Transverse colon (tissue), 4 donors: ENCODE results near the gene CST7. TPM values are rescaled to one million over a fixed set of nuclear protein-coding genes. Genes with fewer than 3 reads are reported as not detected.
A peak's percentile ranks its signal among the peaks of the same experiment; 100 is the strongest.
"Not testable (repeated sequence)": the region's sequence is repeated elsewhere in the genome, so short reads cannot be mapped to it uniquely, and the experiment has no call there.

Experiments used
- DNase-seq: peaks from one replicate; pipeline ENCODE4 v3.0.0-alpha.2; 2019
- H3K27ac ChIP-seq, 4 donors: fragments of 200-600 bp; sonication (generic); 2 replicates each; pipeline ENCODE4 v1.5.1; 2016 to 2018; ENCODE audit warnings: inconsistent platforms in 4 of 4
- H3K27me3 ChIP-seq: fragments of 200-600 bp; sonication (generic); 2 replicates; pipeline ENCODE4 v1.5.1; 2017; ENCODE audit warnings: inconsistent platforms
- H3K36me3 ChIP-seq, 4 donors: fragments of 200-600 bp; sonication (generic); 2 replicates each; pipeline ENCODE4 v1.5.1; 2017 to 2019; ENCODE audit warnings: inconsistent platforms in 4 of 4
- H3K4me1 ChIP-seq, 4 donors: fragments of 200-600 bp; sonication (generic); 2 replicates each; pipeline ENCODE4 v1.5.1; 2017 to 2020; ENCODE audit warnings: inconsistent platforms in 4 of 4
- H3K4me3 ChIP-seq, 4 donors: fragments of 200-600 bp; sonication (generic); 1 replicate in 1 of 4; 2 replicates in 3 of 4; pipeline versions ENCODE4 v1.5.1 to v1.6.1; 2017 to 2019; ENCODE audit warnings: inconsistent platforms in 4 of 4
- H3K9me3 ChIP-seq, 2 donors: fragments of 200-600 bp; sonication (generic); 2 replicates each; pipeline ENCODE4 v1.5.1; 2017 to 2019; ENCODE audit warnings: inconsistent platforms in 2 of 2
- CTCF ChIP-seq, 5 experiments: fragments of 200-600 bp in 3 of 5; fragments of 450-650 bp in 2 of 5; sonication (generic) in 3 of 5; IDR thresholded peaks; 1 replicate in 2 of 5; 2 replicates in 3 of 5; pipeline ENCODE4 v1.5.1; 2016 to 2017; ENCODE audit warnings: antibody characterized with exemption in 5 of 5, inconsistent platforms in 3 of 5, mild to moderate bottlenecking in 2 of 5, moderate library complexity in 1 of 5
- EP300 ChIP-seq: sonication (generic); formaldehyde crosslinking; IDR thresholded peaks from one replicate; pipeline ENCODE4 v1.6.1; 2017; ENCODE audit warnings: antibody characterized with exemption, low read depth
- POLR2A ChIP-seq: fragments of 450-650 bp; IDR thresholded peaks from one replicate; pipeline ENCODE4 v1.6.1; 2016; ENCODE audit warnings: antibody characterized with exemption, mild to moderate bottlenecking, moderate library complexity
- POLR2AphosphoS5 ChIP-seq, 3 donors: sonication (generic); formaldehyde crosslinking; IDR thresholded peaks; one replicate each; pipeline ENCODE4 v1.6.1; 2016; ENCODE audit warnings: antibody characterized with exemption in 3 of 3
- WGBS, 2 donors: methylation state at CpG; one replicate each; pipeline ENCODE4 v1.1.5; 2018; ENCODE audit warnings: low coverage in 1 of 2; 5-methylcytosine and 5-hydroxymethylcytosine counted together
- in situ Hi-C, 4 donors: fragments of 200-750 bp; cut with MboI; loops; one replicate each; pipeline versions ENCODE4 v1.15.0 to v1.15.1; 2017; ENCODE audit warnings: low sequenced_read_pairs in 3 of 4, low pct_ligation_motif_present in 1 of 4, low pct_unique_long_range_greater_than_20kb in 1 of 4
- intact Hi-C: fragments of 100-400 bp; cut with DNase I; formaldehyde crosslinking; loops from one replicate; pipeline ENCODE4 v1.15.1; 2023; ENCODE audit warnings: low total_unique reads
- total RNA-seq, 4 donors: library from RNA; depleted of rRNA; stranded (reverse); fragments of >200 nt; gene quantifications; one replicate each; pipeline ENCODE4 v1.1.0, GENCODE V29; 2016

The CST7 gene
- total RNA-seq, 4 donors from 2014 or later = 3.2 to 3.3 TPM; not detected in 2

- WGBS, 2 donors = 100% methylated on average over 1 of the region's 4 CpGs; no CpG with 5 or more reads in 1 of the 2 donors
- Histone ChIP-seq H3K36me3 (no peaks in the 10 kb centered on the region), H3K27ac (no peak overlapping the region), H3K4me3 (no peak overlapping the region), H3K27me3 (no peaks in the 10 kb centered on the region), H3K4me1 (no peaks in the 10 kb centered on the region), H3K9me3 (peaks cover 0 to 7% of the 10 kb centered on the region in 2 donors)
- no peak for TF ChIP-seq POLR2A
- TF ChIP-seq CTCF (IDR thresholded peaks at IDR 0.05) = no peak
- no peak for TF ChIP-seq EP300
- TF ChIP-seq POLR2AphosphoS5 (IDR thresholded peaks at IDR 0.05) = no peak
- in situ Hi-C loops = no loop called here
- DNase-seq = no peak
- intact Hi-C loops = no loop called here
These were observed 5.9 kb upstream of the CST7 start for GRCh38 chr20:24943196-24943595.

- in situ Hi-C loops (no loop called here), intact Hi-C loops (no loop called here)
- 33 to 78% methylated on average over 1 to 3 of the region's 3 CpGs for WGBS, 2 donors
- H3K4me3 ChIP-seq = no peak overlapping the region
- TF ChIP-seq CTCF (IDR thresholded peaks at IDR 0.05) (no peak), EP300 (no peak), POLR2AphosphoS5 (IDR thresholded peaks at IDR 0.05) (no peak), POLR2A (no peak)
- no peaks in the 10 kb centered on the region for H3K27me3 ChIP-seq
- peaks cover 0 to 7% of the 10 kb centered on the region in 2 donors for H3K9me3 ChIP-seq
- no peak overlapping the region for H3K27ac ChIP-seq
- no peaks in the 10 kb centered on the region for H3K36me3 ChIP-seq
- no peaks in the 10 kb centered on the region for H3K4me1 ChIP-seq
- no peak for DNase-seq
These were observed 5.3 kb upstream of the CST7 start for GRCh38 chr20:24943731-24944130.

GRCh38 chr20:24946376-24946775 is 2.7 kb upstream of the CST7 start:
- H3K9me3 ChIP-seq, in situ Hi-C loops, H3K4me3 ChIP-seq, H3K27ac ChIP-seq, H3K36me3 ChIP-seq, H3K27me3 ChIP-seq, intact Hi-C loops, DNase-seq, H3K4me1 ChIP-seq: not testable (repeated sequence)
- 50 to 58% methylated on average over 1 of the region's 1 CpG for WGBS, 2 donors

- H3K27me3 ChIP-seq, intact Hi-C loops, H3K4me3 ChIP-seq, H3K4me1 ChIP-seq, in situ Hi-C loops, H3K36me3 ChIP-seq, H3K9me3 ChIP-seq, H3K27ac ChIP-seq, DNase-seq: not testable (repeated sequence)
- WGBS, 2 donors = 76 to 78% methylated on average over 3 to 4 of the region's 4 CpGs
These were observed 602 bp upstream of the CST7 start for GRCh38 chr20:24948396-24948938.

- intact Hi-C loops (loop anchor here (10.0 kb wide), 1 partner anchor 1705 kb away; no protein-coding TSS in a partner anchor), in situ Hi-C loops (no loop called here)
- DNase-seq = no peak
- H3K4me3 ChIP-seq = peak overlapping the region in 2 of 4 donors; percentile 10 to 32
- peaks cover 0 to 7% of the 10 kb centered on the region in 2 donors for H3K9me3 ChIP-seq
- no peaks in the 10 kb centered on the region for H3K36me3 ChIP-seq
- peaks cover 4% of the 10 kb centered on the region for H3K27me3 ChIP-seq
- peak overlapping the region; percentile 21 to 61 (median 60) for H3K27ac ChIP-seq
- 52% methylated on average over 6 of the region's 6 CpGs; no CpG with 5 or more reads in 1 of the 2 donors for WGBS, 2 donors
- TF ChIP-seq EP300 = no peak
- no peaks in the 10 kb centered on the region for H3K4me1 ChIP-seq
These were observed 673 bp downstream of the CST7 start for GRCh38 chr20:24949756-24950127.
